GM12878 (cell line): ENCODE data around the gene CYTIP.

Source experiments
- ATF7 ChIP-seq: fragments of 450-650 bp; IDR thresholded peaks from 2 replicates; pipeline ENCODE4 v1.6.1; 2016; ENCODE audit warnings: low read depth, mild to moderate bottlenecking
- FOS ChIP-seq: IDR thresholded peaks from 3 replicates; pipeline ENCODE4 v1.6.1; 2011; ENCODE audit warnings: borderline replicate concordance; ENCODE audit not compliant: insufficient read length; ENCODE audit errors: extremely low read depth
- JUND ChIP-seq: IDR thresholded peaks from 2 replicates; pipeline ENCODE4 v1.6.1; 2012; ENCODE audit warnings: low read depth, mild to moderate bottlenecking, low read length, improper control_type of control experiment, moderate library complexity
- TF ChIP-seq, protein P1 (sequence below), 3 experiments: IDR thresholded peaks in 2 of 3; conservative IDR thresholded peaks in 1 of 3; 2 replicates each; pipeline ENCODE4 v1.5.1; 2011; ENCODE audit warnings: low read depth in 3 of 3, low read length in 3 of 3, mild to moderate bottlenecking in 3 of 3, control low read depth in 2 of 3, moderate library complexity in 2 of 3, inconsistent platforms in 1 of 3, mixed read lengths in 1 of 3; ENCODE audit not compliant: control insufficient read depth in 2 of 3, insufficient read depth in 1 of 3; ENCODE audit errors: extremely low read depth in 1 of 3
- TF ChIP-seq, protein P2 (sequence below): IDR thresholded peaks from 2 replicates; pipeline ENCODE4 v1.6.1; 2012; ENCODE audit warnings: low read depth, low read length, improper control_type of control experiment
- TF ChIP-seq, protein P3 (sequence below): IDR thresholded peaks from 2 replicates; pipeline ENCODE4 v1.6.1; 2012; ENCODE audit warnings: low read depth, low read length, improper control_type of control experiment

DNA sequence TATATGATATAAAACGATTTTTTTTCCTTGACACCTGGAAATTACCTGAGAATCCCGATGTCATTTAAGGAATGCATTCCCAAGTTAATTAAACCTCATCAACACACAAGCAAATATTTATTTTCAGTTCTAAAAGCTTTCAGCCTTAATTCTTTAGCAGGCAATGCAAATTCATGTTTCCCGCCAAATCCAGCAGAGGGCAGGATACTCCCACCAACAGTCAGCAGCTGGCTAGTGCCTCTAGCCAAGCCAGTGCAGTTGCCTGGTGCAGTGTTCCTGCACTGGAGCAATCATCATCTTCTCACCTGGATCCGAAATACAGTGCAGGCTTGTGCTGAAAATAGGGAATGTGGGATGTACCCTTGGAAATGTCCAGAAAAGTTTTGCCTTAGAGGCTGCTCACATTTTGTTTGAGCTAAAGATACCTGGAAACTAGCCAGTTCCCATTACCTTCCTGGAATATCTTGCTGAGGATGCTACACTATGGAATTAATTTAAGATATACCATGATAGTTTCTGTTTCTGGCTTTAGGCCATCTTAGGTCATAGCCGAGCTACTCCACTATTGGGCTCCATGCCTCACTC lies 48.4 kb upstream of the CYTIP start:
- TF ChIP-seq, protein P1, sequence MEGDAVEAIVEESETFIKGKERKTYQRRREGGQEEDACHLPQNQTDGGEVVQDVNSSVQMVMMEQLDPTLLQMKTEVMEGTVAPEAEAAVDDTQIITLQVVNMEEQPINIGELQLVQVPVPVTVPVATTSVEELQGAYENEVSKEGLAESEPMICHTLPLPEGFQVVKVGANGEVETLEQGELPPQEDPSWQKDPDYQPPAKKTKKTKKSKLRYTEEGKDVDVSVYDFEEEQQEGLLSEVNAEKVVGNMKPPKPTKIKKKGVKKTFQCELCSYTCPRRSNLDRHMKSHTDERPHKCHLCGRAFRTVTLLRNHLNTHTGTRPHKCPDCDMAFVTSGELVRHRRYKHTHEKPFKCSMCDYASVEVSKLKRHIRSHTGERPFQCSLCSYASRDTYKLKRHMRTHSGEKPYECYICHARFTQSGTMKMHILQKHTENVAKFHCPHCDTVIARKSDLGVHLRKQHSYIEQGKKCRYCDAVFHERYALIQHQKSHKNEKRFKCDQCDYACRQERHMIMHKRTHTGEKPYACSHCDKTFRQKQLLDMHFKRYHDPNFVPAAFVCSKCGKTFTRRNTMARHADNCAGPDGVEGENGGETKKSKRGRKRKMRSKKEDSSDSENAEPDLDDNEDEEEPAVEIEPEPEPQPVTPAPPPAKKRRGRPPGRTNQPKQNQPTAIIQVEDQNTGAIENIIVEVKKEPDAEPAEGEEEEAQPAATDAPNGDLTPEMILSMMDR (IDR thresholded peaks at IDR 0.05 in 2 of 3, conservative IDR thresholded peaks at IDR 0.05 in 1 of 3; ENCODE audit: control insufficient read depth in 2 of 3, extremely low read depth in 1 of 3, insufficient read depth in 1 of 3, low read depth in 3 of 3, low read length in 3 of 3), result peak; percentile 79 to 93 (median 82); a peak in 5 of 6 replicates
- TF ChIP-seq, protein P2, sequence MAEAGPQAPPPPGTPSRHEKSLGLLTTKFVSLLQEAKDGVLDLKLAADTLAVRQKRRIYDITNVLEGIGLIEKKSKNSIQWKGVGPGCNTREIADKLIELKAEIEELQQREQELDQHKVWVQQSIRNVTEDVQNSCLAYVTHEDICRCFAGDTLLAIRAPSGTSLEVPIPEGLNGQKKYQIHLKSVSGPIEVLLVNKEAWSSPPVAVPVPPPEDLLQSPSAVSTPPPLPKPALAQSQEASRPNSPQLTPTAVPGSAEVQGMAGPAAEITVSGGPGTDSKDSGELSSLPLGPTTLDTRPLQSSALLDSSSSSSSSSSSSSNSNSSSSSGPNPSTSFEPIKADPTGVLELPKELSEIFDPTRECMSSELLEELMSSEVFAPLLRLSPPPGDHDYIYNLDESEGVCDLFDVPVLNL, result no peak
- no peak for TF ChIP-seq FOS
- TF ChIP-seq, protein P3, sequence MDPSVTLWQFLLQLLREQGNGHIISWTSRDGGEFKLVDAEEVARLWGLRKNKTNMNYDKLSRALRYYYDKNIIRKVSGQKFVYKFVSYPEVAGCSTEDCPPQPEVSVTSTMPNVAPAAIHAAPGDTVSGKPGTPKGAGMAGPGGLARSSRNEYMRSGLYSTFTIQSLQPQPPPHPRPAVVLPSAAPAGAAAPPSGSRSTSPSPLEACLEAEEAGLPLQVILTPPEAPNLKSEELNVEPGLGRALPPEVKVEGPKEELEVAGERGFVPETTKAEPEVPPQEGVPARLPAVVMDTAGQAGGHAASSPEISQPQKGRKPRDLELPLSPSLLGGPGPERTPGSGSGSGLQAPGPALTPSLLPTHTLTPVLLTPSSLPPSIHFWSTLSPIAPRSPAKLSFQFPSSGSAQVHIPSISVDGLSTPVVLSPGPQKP, result no peak
- TF ChIP-seq ATF7, result no peak
- TF ChIP-seq JUND, result no peak
